Stimulated activated CD8-positive, alpha-beta memory T cell treated with anti-CD3 and anti-CD28 coated beads, Interleukin-15, amount 100 ng/mL, for 4 hours (primary cell): Measurements from ENCODE around the gene DPF3.
"Not testable (repeated sequence)": the region's sequence is repeated elsewhere in the genome, so short reads cannot be mapped to it uniquely, and the experiment has no call there.

Experiments used
- DNase-seq, 2 donors: peaks; one replicate each; pipeline ENCODE4 v3.0.0-alpha.2; 2020; ENCODE audit warnings: low read depth in 2 of 2

The DPF3 gene

DNA sequence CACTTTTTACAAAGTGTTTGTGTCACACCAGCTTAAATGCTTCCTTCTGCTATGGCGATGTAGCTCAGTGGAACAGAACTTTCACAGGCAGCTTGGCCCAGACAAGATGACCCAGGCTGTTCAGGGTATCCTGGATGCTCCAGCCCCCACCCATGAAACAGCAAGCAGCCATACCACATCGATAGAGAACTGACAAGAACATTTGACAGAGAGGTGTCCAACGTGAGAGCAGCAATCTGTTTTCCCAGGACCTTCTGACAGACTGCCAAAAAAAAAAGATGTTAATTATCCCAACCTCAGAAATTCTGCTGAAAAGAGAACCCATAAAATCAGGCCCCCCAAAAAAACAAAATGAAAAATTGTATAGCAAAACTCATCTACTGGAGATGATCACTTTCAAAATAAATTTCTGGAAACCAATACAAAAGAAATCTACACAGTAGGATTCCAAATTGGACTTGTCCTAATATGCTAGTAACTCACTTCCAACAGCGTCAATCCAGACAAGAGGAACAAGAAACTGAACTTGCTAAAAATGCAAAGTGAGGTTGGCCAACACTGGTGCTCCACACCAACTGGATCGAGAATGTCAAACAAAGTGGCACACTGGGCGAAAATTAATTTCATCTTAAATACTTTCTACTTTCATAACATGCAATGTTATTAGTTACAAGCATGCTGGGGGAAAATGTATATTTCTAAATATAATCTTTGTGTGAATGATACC is 118.8 kb downstream of the DPF3 start:
- DNase-seq: no peak

DNA sequence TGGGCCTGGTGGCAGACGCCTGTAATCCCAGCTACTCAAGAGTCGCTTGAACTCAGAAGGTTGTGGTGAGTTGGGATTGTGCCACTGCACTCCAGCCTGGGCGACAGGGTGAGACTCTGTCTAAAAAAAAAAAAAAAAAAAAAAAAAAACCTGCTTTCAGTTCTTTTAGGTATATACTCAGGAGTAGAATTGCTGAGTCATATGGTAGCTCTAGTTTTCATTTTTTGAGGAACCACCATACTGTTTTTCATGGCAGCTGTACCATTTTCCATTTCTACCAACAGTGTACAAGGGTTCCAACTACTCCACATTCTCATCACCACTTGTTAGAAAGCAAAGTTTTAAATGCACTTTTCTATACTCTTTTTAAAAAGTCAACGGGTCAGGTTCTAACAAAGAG is 119.8 kb downstream of the DPF3 start:
- DNase-seq: no peak

DNA sequence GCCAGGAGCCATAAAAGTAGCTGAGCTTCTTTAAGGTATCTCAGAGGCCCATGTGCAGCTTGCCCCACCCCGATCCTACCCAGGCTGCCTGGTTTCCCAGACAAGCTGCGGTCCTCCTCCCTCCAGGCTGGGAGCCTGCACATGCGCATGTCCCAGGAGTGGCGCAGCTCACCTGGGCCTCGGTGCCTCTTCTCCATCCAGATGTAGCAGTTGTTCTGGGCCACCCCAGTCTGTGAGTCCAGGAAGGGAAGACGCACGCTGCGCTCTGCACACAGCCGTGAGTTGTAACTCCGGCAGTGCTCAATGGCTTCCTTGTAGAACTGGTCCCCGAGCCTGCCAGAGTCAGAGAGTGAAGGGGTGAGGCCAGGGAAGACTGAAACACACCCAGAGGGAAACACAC is 122.3 kb downstream of the DPF3 start:
- DNase-seq: no peak

DNA sequence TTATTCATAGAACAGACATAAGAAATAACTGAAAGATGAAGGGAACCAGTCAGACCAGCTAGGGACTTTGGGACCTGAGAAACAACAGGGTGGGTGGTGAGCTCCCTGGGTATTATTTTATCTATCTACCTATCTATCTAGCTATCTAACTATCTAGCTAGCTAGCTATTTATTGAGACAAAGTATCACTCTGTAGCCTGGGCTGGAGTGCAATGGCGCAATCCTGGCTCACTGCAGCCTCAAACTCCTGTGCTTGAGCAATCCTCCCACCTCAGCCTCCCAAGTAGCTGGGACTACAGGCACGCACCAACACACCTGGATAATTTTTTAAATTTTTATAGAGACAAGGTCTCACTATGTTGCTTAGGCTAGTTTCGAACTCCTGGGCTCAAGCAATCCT is 127.6 kb downstream of the DPF3 start:
- no peak for DNase-seq

DNA sequence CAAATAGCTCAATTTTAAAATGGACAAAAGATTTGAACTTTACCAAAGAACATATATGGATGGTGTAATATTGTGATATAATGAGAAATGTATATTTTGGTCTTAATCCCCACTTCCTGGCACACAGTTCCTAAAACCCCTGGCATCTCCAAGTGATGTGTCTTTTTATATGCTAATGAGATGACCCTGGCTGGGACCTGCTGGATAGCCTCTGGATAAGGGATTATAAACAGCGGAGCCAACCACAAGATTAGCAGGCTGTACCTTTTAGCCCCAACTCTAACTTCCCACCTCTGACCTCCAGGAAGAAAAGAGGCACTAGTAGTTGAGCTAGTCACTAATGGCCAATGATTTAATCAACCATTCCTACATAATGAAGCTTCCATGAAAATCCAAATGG is 130.0 kb downstream of the DPF3 start:
- no peak for DNase-seq

DNA sequence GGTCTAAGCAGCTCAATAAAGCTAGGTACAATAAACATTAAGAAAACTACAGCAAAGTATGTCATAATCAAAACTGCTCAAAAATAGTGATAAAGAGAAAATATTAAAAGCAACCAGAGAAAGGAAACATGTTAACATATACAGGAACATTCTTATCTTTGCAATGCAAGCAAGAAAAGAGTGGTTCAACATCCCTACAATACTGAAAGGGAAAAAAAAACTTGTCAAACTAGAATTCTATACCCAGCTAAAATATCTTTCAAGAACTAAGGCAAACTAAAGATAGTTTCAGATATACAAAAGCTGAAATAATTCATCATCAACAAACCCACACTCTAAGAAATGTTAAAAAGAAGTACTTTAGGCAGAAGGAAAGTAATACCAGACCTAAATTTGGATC is 134.2 kb downstream of the DPF3 start:
- no peak for DNase-seq

DNA sequence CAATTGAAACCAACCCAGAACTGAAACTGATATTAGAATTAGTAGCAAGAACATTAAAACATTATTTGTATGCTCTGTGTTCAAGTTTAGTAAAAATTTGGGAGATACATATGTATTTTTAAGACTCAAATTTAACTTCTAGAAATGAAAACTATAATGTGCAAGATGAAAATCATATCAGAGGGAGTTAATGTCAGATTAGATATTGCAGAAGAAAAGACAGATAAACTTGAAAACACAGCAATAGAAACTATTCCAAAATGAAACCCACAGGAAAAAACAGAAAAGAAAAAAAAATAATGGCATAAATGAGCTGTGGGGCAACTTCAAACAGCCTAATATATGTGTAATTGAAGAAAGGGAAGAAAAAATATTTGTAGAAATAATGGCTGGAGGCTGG is 134.9 kb downstream of the DPF3 start:
- no peak for DNase-seq

DNA sequence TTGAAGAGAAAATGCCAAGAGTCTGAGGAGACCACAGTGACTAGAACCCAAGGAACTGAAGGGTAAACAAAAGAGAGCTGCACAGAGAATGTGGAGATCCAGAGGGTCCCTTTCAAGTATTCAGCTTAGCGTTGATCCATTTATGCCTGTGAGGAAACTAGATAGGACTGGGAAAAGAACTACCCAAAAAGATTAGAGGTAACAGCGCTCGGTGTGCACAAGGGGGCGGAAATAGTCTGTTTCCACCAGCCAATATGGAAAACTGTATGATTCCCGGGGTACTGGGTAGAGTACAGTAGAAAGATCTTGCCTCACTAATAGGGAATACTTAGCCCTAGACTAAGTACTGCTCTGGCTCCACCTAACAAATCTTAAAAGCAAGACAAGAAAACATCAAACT is 135.5 kb downstream of the DPF3 start:
- no peak for DNase-seq

DNA sequence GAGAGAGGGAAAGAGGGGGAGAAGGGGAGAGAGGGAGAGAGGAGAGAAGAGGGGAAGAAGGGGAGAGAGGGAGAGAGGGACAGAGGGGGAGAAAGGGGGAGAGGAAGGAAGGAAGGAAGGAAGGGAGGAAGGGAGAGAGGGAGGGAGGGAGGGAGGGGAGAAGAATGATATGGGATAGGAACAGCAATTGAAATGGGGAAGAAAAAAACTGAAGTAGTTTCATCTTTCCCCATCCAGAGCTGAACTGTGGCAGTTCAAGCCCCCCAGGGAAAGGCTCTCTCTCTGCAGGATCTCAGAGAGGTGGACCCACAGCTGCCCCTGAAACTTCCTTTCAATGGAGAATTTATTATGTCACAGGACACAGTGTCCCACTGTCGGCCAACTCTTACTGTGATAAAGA is 136.9 kb downstream of the DPF3 start:
- no peak for DNase-seq

DNA sequence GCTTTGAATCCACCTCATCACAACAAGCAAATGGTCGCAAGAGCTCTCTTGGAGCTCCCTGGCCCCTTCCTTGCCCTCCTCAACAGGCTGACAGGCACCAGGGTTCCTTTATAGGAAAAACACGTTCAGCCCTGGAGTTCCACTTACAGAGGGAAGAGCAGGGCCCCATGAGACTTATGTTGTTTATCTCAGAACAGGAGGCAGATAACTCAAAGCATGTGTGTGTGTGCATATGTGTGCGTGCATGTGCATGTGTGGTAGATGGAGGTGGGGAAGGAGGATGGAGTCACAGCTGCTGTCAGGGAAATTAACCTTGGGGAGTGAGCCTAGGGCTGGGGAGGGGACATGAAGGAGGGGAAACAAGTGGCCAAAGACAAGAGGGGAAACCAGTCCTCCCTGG is 138.1 kb downstream of the DPF3 start:
- DNase-seq: no peak

DNA sequence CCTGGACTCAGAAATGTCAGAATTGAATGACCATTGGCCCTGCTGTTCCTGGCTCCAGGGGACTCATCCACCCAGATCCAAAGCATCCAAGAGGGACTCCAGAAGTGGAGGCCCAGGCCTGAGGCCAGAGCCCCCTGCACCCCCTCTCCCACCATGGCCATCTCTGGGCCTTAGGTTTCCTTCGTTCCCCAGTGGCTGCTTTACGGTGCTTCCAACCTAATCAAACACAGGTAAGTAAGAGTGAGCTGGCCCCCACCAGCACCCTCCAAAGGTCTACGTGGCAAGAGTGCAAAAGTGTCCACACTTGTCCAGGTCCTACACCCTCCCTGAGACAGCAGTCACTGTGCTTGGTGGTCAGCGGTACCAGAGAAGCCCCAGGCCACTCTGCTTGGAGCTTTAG is 139.0 kb downstream of the DPF3 start:
- DNase-seq: no peak

DNA sequence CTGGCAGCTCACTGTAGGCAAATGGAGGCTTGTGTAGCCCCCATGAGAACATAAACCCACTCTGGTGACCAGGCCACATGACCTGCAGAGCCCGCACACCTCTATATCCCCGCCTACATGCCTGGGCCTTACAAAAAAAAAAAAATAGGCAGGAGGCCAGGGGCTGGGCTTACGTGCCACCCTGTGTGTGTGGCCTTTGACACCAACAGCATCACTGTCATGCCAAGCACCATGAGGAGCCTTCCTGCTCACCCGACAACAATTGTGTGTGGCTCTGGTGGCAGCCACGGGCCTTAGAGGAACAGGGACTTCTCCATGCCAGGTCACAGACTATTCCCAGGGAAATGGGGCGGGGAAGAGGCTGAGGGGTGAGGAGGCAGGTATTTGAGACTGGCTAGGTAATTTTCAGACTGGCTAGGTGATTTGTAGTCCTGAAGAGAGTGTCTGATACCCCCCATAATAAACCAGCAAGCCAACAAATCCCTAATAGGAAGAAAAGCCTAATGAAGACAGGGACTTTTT is 140.0 kb downstream of the DPF3 start:
- no peak for DNase-seq

DNA sequence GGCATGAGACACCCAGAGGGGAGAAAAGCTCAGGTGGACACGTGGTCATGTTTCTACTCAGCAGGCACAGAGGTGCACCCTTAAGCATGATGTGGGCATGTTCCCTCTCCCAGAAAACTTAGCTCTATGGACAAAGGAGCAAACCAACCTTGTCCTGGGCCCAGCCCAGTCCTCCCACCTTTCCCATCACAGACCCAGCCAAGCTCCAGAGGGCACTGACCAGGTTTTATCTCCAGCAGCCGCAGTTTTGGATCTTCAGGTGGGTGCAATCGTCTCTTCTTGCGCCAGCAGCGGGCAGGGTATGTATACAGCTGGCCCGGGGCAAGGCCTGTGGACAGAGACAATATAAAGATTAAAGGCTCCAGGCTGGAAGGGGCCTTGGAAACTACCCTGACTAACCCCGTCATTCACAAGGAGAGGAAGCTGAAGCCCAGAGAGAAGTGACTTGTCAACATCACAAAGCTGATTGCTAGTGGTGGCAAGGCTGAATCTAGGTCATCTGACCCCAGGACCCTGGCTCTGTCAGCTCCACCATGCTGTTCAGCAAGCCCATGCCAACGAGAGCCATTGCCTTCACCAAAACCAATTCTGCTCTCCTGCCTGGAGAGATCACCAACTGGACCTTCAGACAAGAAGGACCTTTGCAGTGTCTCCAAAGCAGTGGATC is 140.7 kb downstream of the DPF3 start:
- no peak for DNase-seq

DNA sequence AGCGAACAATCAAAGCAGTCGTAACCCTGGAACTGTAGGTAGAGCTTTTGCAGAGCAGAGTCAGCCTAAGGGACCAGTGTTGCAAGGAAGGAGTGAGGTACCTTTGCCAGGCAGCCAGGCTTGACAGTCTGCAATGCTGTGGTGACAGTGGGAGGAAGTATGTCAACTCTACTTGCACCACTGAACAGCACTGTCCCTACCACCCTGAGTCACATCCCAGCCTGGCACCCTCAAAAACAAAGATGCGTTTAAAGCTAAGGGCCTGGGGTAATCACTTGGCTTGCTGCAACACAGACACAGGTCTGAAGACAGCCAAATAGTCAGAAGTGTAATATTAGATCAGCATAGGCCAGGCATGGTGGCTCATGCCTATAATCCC is 141.9 kb downstream of the DPF3 start:
- DNase-seq: no peak

DNA sequence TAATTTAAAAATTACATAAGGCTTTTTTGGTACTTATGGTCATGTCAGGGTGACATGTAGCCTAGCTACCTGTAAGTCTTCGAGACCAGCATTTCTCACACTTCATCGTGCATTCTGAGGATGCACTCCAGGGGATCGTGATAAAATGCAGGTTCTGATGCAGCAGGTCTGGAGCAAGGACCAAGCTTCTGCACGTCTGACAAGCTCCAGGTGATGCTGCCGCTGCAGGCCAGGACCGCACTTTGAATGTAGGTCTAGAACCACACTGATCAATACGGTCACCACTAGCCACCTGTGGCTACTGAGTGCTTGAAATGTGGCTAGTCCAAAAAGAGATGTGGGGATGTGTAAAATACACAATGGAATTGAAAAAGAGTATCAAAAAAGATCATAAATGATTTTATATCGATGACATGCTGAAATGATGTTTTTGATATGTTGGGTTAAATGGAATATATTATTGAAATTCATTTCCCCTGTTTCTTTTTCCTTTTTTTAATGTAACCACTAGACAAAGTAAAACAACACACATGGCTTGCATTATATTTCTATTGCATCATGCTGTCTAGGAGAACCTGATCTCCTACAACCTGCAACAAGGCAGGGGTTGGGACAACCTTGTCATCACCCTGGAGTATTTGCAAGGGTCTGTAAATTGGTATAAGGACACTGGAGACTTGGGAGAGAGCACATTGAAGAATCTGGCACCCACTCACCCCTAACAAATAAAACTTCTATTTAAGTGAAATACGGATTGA is 142.4 kb downstream of the DPF3 start:
- no peak for DNase-seq

DNA sequence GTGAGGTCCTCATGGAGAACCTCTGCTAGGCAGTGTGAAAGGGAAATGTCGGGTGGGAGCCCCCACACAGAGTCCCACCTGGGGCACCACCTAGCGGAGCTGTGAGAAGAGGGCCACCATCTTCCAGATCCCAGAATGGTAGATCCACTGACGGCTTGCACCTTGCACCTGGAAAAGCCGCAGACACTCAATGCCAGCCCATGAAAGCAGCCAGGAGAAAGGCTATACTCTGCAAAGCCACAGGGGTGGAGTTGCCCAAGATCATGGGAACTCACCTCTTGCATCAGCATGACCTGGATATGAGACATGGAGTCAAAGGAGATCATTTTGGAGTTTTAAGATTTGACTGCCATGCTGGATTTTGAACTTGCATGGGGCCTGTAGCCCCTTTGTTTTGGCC is 145.0 kb downstream of the DPF3 start:
- not testable (repeated sequence) for DNase-seq

DNA sequence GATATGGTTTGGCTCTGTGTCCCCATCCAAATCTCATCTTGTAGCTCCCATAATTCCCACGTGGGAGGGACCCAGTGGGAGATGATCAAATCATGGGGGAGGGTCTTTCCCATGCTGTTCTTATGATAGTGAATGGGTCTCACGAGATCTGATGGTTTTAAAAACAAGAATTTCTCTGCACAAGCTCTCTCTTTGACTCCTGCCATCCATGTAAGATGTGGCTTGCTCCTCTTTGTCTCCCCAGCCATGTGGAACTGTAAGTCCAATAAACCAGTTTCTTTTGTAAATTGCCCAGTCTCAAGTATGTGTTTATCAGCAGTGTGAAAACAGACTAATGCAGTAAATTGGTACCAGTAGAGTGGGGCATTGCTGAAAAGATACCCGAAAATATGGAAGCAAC is 146.2 kb downstream of the DPF3 start:
- no peak for DNase-seq

DNA sequence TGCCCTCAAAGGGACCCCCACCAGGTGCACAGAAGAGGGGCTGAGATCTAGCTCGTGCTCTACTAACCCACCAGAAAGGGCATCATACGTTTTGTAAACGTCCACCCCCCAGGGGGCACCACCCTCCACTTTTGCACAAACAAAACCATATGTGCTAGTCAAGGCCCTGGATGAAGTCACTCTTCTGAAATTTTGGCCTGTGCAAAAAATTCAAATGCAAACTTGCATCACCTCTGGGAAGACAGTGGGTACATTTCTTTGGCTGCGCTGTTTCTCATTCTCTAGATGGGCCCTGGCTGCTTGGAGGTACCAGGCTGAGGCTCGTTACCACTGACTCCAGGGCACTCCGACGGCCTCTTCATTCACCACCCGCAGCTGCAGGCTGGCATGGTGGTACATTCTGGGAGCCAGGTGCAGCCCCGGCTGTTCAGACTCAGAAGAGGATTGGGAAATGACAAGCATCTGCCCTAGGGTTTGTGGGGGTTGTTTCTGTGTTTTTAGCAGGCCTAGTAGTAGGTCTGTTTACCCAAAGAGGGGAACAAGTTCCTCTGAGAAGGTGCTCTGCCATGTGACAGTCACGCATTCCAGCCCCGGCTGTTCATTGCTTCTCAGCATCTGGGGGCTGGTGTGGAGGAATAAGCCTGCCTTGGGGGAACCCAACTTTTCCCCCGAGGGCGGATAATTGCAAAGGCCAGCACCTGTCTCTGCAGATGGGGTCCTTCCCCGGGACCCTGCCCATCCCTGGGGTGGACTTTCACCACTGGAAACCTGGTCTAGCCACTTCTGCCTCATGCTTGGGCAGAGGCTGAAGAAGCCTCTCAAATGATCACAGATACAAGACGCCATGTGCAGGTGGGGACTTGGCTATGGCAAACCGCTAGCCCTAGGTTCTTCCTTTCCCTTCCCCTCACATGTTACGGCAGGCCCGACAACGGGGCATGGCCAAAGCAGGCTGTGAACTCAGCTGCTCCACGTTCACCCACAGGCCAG is 147.6 kb downstream of the DPF3 start:
- no peak for DNase-seq

DNA sequence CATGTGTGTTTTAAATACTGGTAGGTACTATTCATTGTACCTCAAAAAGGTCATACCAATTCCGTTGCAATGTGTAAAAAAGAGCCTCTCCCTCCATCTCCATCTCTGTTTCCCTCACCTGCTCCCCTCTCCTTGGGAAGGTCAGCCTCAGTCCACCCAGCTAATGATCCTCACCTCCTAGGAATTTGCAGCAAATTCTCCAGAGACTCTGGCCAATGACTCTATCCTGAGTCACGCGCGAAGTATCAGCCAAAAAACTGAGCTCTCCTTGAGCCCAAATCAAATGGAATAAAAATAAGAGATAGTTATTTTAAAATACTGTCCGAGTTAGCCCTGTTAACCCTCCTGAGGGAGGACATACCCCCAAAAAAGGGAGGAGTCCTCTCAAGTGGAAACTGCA is 148.4 kb downstream of the DPF3 start:
- DNase-seq: no peak

DNA sequence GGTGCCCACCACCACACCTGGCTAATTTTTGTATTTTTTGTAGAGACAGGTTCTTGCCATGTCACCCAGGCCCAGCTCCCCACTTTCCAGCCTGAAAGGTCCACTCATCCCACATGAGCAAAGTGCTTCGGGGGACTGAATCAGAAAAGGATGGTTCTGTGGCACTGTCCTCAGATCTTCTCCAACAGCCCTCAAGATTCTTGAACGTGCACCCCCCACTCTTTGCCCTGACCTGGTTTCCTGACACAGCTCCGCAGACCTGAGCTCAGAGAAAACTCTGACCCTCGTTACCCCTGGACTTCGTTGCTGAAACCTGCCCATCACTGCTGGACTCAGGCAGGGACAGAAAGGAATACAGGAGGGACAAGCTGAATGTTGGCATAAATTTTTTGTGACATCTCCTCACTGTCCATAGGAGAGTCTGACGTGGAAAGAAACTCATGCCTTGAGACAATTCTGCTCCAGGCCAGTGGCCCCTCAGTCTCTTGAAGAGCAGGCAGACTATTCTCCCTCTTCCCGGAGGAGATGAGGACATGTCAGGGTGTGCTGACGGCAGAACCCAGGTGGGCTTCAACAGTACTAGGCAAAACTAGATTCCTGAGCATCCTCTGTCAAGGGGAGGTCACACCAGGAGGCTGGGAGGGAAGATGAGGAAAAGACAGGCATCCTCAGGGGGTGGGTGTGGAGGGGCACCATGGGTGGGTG is 149.3 kb downstream of the DPF3 start:
- DNase-seq: no peak

DNA sequence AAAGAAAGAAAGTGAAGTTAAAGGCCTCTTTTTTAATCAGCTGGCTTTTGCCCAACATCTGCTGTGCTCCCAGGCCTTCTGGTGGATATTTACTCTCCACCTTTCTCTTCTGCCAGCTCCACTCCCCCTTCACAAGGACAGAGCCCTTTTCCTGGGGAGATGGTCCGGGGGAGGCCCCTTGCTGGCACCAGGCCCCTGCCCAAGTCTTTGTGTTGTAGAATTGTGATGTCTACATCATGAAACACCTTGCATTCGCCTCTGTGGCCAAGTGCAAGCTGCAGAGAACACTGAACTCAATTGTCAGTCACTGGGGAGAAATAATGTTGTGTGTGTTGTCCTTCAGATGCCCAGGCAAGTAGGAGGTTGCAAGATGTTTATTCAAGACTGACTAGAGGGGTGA is 150.3 kb downstream of the DPF3 start:
- no peak for DNase-seq
